ENCODE data around the gene C3orf33. TPM values are rescaled to one million over a fixed set of nuclear protein-coding genes. Genes with fewer than 3 reads are reported as not detected.

Gene C3orf33
- total RNA-seq, 4 donors from 2014 or later = 8.9 to 16.3 (median 10.7) TPM

GRCh38 chr3:155738580-155739076 lies 67.5 kb downstream of the C3orf33 start:
- Histone ChIP-seq H3K27me3 (no peaks in the 10 kb centered on the region), H3K36me3 (no peaks in the 10 kb centered on the region), H3K27ac (peak overlapping the region in 1 of 3 donors; percentile 69), H3K9me3 (no peaks in the 10 kb centered on the region), H3K4me3 (replicated peaks in 1 of 3) (no peak overlapping the region), H3K4me1 (peaks cover 5 to 21% of the 10 kb centered on the region in 2 donors)
- TF ChIP-seq POLR2A (IDR thresholded peaks at IDR 0.05) (no peak), CTCF (IDR thresholded peaks at IDR 0.05) (no peak)
- no peak for DNase-seq
- intact Hi-C loops (cut with DNase I) = no loop called here
- 93% methylated on average over 13 of the region's 13 CpGs for WGBS, 2 donors

- H3K27ac ChIP-seq = peak overlapping the region; percentile 47 to 78 (median 69)
- TF ChIP-seq POLR2A (IDR thresholded peaks at IDR 0.05) (peak in 1 of 2 donors; percentile 36), CTCF (IDR thresholded peaks at IDR 0.05) (no peak)
- no peaks in the 10 kb centered on the region for H3K9me3 ChIP-seq
- intact Hi-C loops (cut with DNase I) = no loop called here
- peaks cover 5 to 15% of the 10 kb centered on the region in 2 donors for H3K4me1 ChIP-seq
- WGBS, 2 donors = 34 to 38% methylated on average over 8 of the region's 8 CpGs
- H3K27me3 ChIP-seq = no peaks in the 10 kb centered on the region
- H3K4me3 ChIP-seq (replicated peaks in 1 of 3) = no peak overlapping the region
- H3K36me3 ChIP-seq = no peaks in the 10 kb centered on the region
- DNase-seq = peak; percentile 39
Measured at GRCh38 chr3:155737844-155738460, 68.1 kb downstream of the C3orf33 start.

GRCh38 chr3:155736381-155736780 lies 69.7 kb downstream of the C3orf33 start:
- no peak for DNase-seq
- Histone ChIP-seq H3K4me3 (replicated peaks in 1 of 3) (no peak overlapping the region), H3K27ac (no peak overlapping the region), H3K27me3 (no peaks in the 10 kb centered on the region), H3K36me3 (no peaks in the 10 kb centered on the region), H3K4me1 (peaks cover 5 to 6% of the 10 kb centered on the region in 2 donors), H3K9me3 (no peaks in the 10 kb centered on the region)
- intact Hi-C loops (cut with DNase I) = no loop called here
- WGBS, 2 donors = 59 to 61% methylated on average over 4 of the region's 4 CpGs
- TF ChIP-seq POLR2A (IDR thresholded peaks at IDR 0.05) (no peak), CTCF (IDR thresholded peaks at IDR 0.05) (no peak)

GRCh38 chr3:155730843-155731242 lies 75.2 kb downstream of the C3orf33 start:
- Histone ChIP-seq H3K4me1 (peaks cover 0 to 11% of the 10 kb centered on the region in 2 donors), H3K36me3 (no peaks in the 10 kb centered on the region), H3K27me3 (no peaks in the 10 kb centered on the region), H3K4me3 (replicated peaks in 1 of 3) (no peak overlapping the region), H3K27ac (no peak overlapping the region), H3K9me3 (no peaks in the 10 kb centered on the region)
- intact Hi-C loops (cut with DNase I) = no loop called here
- TF ChIP-seq CTCF (IDR thresholded peaks at IDR 0.05) (no peak), POLR2A (IDR thresholded peaks at IDR 0.05) (no peak)
- no peak for DNase-seq
- 100% methylated on average over 1 to 2 of the region's 2 CpGs for WGBS, 2 donors

- Histone ChIP-seq H3K36me3 (no peaks in the 10 kb centered on the region), H3K27me3 (no peaks in the 10 kb centered on the region), H3K4me1 (peaks cover 0 to 11% of the 10 kb centered on the region in 2 donors), H3K4me3 (replicated peaks in 1 of 3) (no peak overlapping the region), H3K9me3 (no peaks in the 10 kb centered on the region), H3K27ac (peak overlapping the region; percentile 48 to 67 (median 49))
- TF ChIP-seq POLR2A (IDR thresholded peaks at IDR 0.05) = no peak
- no peak for TF ChIP-seq CTCF (IDR thresholded peaks at IDR 0.05)
- intact Hi-C loops (cut with DNase I) = no loop called here
- 30 to 44% methylated on average over 3 of the region's 3 CpGs for whole genome bisulfite sequencing, 2 donors
- DNase-seq = no peak
Measured at GRCh38 chr3:155727836-155728235, 78.2 kb downstream of the C3orf33 start.

Data from thyroid gland (tissue), 4 donors.